ENCODE data around the gene FAM89A.

Gene FAM89A

DNA sequence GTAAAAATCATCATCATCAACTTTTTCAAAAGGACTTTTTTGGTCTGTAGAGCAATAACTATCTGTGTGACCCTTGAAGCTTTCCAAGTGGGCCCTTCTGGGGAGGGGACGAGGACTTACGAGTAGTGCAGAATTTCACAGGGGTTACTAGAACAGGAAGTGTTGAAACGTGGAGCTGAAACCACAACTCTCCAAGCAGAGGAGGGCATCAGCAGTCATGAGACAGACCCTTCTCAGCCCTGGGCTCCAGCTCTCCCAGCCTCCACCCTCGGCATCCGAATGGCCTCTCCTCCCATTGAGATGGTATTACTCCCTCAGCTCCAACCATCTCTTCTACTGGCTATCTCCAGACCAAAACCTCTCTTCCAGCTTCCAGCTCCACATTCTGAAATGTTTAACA is 3.6 kb downstream of the FAM89A start:
- Histone ChIP-seq H4K20me1 (ENCODE audit: insufficient read depth, low read length, poor library complexity, severe bottlenecking) (no peaks in the 10 kb centered on the region), H3K9me2 (replicated peaks; ENCODE audit: low read depth, low read length) (no peaks in the 10 kb centered on the region), H3K4me1 (ENCODE audit: insufficient read depth, low read length, poor library complexity, severe bottlenecking) (peaks cover 33% of the 10 kb centered on the region), H3K4me2 (ENCODE audit: low read depth, low read length, poor library complexity, severe bottlenecking) (peak overlapping the region; percentile 59), H3F3A (ENCODE audit: low read depth) (no peaks in the 10 kb centered on the region), H3K9ac (ENCODE audit: low read depth, low read length, poor library complexity, severe bottlenecking) (peak overlapping the region; percentile 2), H3K27me3 (ENCODE audit: insufficient read depth, low read length, poor library complexity, severe bottlenecking) (no peaks in the 10 kb centered on the region), H3K79me2 (ENCODE audit: insufficient read depth, low read length) (no peaks in the 10 kb centered on the region), H3K4me3 (ENCODE audit: low read length, poor library complexity, severe bottlenecking) (peak overlapping the region; percentile 24), H3K36me3 (ENCODE audit: insufficient read depth, low read length) (no peaks in the 10 kb centered on the region), H3K9me3 (ENCODE audit: insufficient read depth, low read depth, low read length) (no peaks in the 10 kb centered on the region), H2AFZ (ENCODE audit: low read length) (peak overlapping the region; percentile 41; the same call in 1 of the 2 replicates)
- TF ChIP-seq EZH2phosphoT487 (IDR thresholded peaks at IDR 0.05; ENCODE audit: borderline replicate concordance), result no peak
- no peak for TF ChIP-seq CTCF (conservative IDR thresholded peaks at IDR 0.05; ENCODE audit: low read length)

- Histone ChIP-seq H2AFZ (ENCODE audit: low read length) (0 out of 2 replicates have a peak overlapping the region, but pooled peaks have one; percentile 41), H3F3A (ENCODE audit: low read depth) (no peaks in the 10 kb centered on the region), H3K4me2 (ENCODE audit: low read depth, low read length, poor library complexity, severe bottlenecking) (peak overlapping the region; percentile 59), H3K36me3 (ENCODE audit: insufficient read depth, low read length) (no peaks in the 10 kb centered on the region), H3K9ac (ENCODE audit: low read depth, low read length, poor library complexity, severe bottlenecking) (no peak overlapping the region), H3K9me3 (ENCODE audit: insufficient read depth, low read depth, low read length) (no peaks in the 10 kb centered on the region), H3K27me3 (ENCODE audit: insufficient read depth, low read length, poor library complexity, severe bottlenecking) (no peaks in the 10 kb centered on the region), H4K20me1 (ENCODE audit: insufficient read depth, low read length, poor library complexity, severe bottlenecking) (no peaks in the 10 kb centered on the region), H3K4me1 (ENCODE audit: insufficient read depth, low read length, poor library complexity, severe bottlenecking) (peaks cover 33% of the 10 kb centered on the region), H3K4me3 (ENCODE audit: low read length, poor library complexity, severe bottlenecking) (no peak overlapping the region), H3K9me2 (replicated peaks; ENCODE audit: low read depth, low read length) (no peaks in the 10 kb centered on the region), H3K79me2 (ENCODE audit: insufficient read depth, low read length) (no peaks in the 10 kb centered on the region)
- TF ChIP-seq EZH2phosphoT487 (IDR thresholded peaks at IDR 0.05; ENCODE audit: borderline replicate concordance) (no peak), CTCF (conservative IDR thresholded peaks at IDR 0.05; ENCODE audit: low read length) (no peak)
Observed at GRCh38 chr1:231035799-231036198, 4.3 kb downstream of the FAM89A start.

GRCh38 chr1:231032963-231033362 is 7.1 kb downstream of the FAM89A start:
- H3K79me2 ChIP-seq (ENCODE audit: insufficient read depth, low read length), result no peaks in the 10 kb centered on the region

More at GRCh38 chr1:231032963-231033362, 7.1 kb downstream of the FAM89A start:
- H3K27me3 ChIP-seq (ENCODE audit: insufficient read depth, low read length, poor library complexity, severe bottlenecking), result no peaks in the 10 kb centered on the region
- H4K20me1 ChIP-seq (ENCODE audit: insufficient read depth, low read length, poor library complexity, severe bottlenecking), result no peaks in the 10 kb centered on the region
- H3K36me3 ChIP-seq (ENCODE audit: insufficient read depth, low read length), result no peaks in the 10 kb centered on the region
- H2AFZ ChIP-seq (ENCODE audit: low read length), result no peak overlapping the region
- H3K9me2 ChIP-seq (replicated peaks; ENCODE audit: low read depth, low read length), result no peaks in the 10 kb centered on the region
- H3K9ac ChIP-seq (ENCODE audit: low read depth, low read length, poor library complexity, severe bottlenecking), result no peak overlapping the region
- H3K9me3 ChIP-seq (ENCODE audit: insufficient read depth, low read depth, low read length), result no peaks in the 10 kb centered on the region
- H3K4me3 ChIP-seq (ENCODE audit: low read length, poor library complexity, severe bottlenecking), result no peak overlapping the region
- peak overlapping the region; percentile 21 for H3K4me2 ChIP-seq (ENCODE audit: low read depth, low read length, poor library complexity, severe bottlenecking)
- H3F3A ChIP-seq (ENCODE audit: low read depth), result no peaks in the 10 kb centered on the region
- no peak for TF ChIP-seq EZH2phosphoT487 (IDR thresholded peaks at IDR 0.05; ENCODE audit: borderline replicate concordance)
- no peak for TF ChIP-seq CTCF (conservative IDR thresholded peaks at IDR 0.05; ENCODE audit: low read length)
- peaks cover 25% of the 10 kb centered on the region for H3K4me1 ChIP-seq (ENCODE audit: insufficient read depth, low read length, poor library complexity, severe bottlenecking)
